PC-3 (cell line): Measurements from ENCODE around the gene SYP.

Experiments
- EZH2 ChIP-seq: fragments of 300-600 bp; sonication (generic); IDR thresholded peaks from one replicate; pipeline ENCODE4 v1.6.1; 2017; ENCODE audit warnings: antibody characterized with exemption, mild to moderate bottlenecking, low read length; ENCODE audit not compliant: unreplicated experiment
- EZH2phosphoT487 ChIP-seq: fragments of 300-600 bp; sonication (generic); IDR thresholded peaks from 2 replicates; pipeline ENCODE4 v1.6.1; 2018; ENCODE audit warnings: mild to moderate bottlenecking, antibody characterized with exemption, low read length, borderline replicate concordance
- TF ChIP-seq, protein P1 (sequence below): fragments of 300-600 bp; sonication (generic); conservative IDR thresholded peaks from 2 replicates; pipeline ENCODE4 v1.5.1; 2017; ENCODE audit warnings: antibody characterized with exemption, low read depth, mild to moderate bottlenecking, low read length

DNA sequence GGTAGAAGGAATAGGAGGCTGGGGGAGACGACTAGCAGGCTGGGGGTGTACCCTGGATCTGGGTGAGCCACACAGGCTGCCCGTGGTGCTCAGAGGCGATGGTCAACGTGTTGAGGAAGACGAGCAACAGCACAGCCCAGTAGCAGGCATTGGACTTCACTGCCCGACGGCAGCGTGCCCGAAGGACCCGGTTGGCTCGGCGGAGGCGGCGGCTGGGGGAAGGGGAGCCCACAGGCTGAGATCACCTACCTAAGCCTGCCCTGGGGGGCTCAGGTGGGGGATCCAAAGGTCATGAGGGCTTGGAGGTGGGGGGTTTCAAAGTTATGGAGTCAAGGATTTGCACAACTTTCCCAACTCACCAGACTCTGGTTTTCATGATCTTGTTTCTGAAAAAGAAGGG, 25.9 kb upstream of the SYP start:
- TF ChIP-seq, protein P1, sequence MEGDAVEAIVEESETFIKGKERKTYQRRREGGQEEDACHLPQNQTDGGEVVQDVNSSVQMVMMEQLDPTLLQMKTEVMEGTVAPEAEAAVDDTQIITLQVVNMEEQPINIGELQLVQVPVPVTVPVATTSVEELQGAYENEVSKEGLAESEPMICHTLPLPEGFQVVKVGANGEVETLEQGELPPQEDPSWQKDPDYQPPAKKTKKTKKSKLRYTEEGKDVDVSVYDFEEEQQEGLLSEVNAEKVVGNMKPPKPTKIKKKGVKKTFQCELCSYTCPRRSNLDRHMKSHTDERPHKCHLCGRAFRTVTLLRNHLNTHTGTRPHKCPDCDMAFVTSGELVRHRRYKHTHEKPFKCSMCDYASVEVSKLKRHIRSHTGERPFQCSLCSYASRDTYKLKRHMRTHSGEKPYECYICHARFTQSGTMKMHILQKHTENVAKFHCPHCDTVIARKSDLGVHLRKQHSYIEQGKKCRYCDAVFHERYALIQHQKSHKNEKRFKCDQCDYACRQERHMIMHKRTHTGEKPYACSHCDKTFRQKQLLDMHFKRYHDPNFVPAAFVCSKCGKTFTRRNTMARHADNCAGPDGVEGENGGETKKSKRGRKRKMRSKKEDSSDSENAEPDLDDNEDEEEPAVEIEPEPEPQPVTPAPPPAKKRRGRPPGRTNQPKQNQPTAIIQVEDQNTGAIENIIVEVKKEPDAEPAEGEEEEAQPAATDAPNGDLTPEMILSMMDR, result no peak
- TF ChIP-seq EZH2 (no peak), EZH2phosphoT487 (no peak)
